ENCODE results near the gene CPAMD8.
"Not testable (repeated sequence)": the region's sequence is repeated elsewhere in the genome, so short reads cannot be mapped to it uniquely, and the experiment has no call there.

DNA sequence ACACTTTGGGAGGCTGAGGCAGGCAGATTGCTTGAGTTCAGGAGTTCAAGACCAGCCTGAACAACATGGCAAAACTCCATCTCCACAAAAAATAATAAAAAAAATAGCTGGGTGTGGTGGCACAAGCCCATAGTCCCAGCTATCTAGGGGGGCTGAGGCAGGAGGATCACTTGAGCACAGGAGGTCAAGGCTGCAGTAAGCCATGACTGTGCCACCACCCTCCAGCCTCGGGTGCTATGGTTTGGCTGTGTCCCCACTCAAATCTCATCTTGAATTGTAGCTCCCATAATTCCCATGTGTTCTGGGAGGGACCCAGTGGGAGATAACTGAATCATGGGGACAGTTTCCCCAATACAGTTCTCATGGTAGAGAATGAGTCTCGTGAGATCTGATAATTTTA is 44.0 kb downstream of the CPAMD8 start:
- TF ChIP-seq CTCF, POLR2A (IDR thresholded peaks at IDR 0.05): not testable (repeated sequence)

All from right lobe of liver (tissue), 4 donors.